ENCODE results near the gene INHBB. TPM values are rescaled to one million over a fixed set of nuclear protein-coding genes. Genes with fewer than 3 reads are reported as not detected.
"Not testable (repeated sequence)": the region's sequence is repeated elsewhere in the genome, so short reads cannot be mapped to it uniquely, and the experiment has no call there.

INHBB gene
- total RNA-seq, 1 donor from 2014 or later = 0.34 TPM

DNA sequence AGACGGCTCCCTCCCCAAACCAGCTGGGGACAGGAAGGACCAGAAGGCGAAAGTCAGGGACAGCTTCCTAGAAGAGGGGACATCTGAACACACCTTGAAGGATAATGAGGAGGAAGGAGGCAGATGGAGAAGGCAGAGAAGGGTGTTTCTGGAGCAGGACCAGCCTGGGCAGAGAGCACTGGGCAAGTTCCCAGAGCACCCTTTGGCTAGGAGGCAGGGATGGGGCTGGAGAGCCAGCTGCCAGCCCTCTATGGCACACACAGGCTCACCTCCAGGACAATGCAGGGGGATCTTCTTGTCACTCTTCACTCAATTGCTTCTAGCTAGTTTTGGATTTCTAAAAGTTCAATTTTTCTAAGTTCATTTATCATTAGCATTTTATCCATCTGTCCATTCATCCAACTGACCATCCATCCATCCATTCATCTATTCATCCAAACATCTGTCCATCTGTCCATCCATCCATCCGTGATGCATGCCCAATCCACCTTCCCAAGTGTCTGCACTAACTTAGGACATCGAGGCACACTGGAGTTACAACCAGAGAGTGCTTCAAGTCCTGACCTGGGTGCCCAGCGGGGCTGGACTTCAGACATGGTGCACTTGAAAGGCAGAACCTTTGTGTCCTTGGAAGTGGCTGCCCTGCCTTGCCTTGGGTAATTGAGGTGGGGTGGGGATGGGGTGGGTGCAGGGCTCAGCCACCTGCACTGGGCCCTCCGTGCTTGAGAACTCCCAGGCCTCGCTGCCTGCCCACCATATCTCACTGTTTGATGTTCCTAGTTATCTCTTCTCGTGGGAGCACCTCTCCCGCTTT lies 42.5 kb downstream of the INHBB start:
- TF ChIP-seq, protein P1, sequence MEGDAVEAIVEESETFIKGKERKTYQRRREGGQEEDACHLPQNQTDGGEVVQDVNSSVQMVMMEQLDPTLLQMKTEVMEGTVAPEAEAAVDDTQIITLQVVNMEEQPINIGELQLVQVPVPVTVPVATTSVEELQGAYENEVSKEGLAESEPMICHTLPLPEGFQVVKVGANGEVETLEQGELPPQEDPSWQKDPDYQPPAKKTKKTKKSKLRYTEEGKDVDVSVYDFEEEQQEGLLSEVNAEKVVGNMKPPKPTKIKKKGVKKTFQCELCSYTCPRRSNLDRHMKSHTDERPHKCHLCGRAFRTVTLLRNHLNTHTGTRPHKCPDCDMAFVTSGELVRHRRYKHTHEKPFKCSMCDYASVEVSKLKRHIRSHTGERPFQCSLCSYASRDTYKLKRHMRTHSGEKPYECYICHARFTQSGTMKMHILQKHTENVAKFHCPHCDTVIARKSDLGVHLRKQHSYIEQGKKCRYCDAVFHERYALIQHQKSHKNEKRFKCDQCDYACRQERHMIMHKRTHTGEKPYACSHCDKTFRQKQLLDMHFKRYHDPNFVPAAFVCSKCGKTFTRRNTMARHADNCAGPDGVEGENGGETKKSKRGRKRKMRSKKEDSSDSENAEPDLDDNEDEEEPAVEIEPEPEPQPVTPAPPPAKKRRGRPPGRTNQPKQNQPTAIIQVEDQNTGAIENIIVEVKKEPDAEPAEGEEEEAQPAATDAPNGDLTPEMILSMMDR (IDR thresholded peaks at IDR 0.05; ENCODE audit: partially characterized antibody, unreplicated experiment) = no peak
- H3K9me3 Mint-ChIP-seq (ENCODE audit: unreplicated experiment) = no peaks in the 10 kb centered on the region

DNA sequence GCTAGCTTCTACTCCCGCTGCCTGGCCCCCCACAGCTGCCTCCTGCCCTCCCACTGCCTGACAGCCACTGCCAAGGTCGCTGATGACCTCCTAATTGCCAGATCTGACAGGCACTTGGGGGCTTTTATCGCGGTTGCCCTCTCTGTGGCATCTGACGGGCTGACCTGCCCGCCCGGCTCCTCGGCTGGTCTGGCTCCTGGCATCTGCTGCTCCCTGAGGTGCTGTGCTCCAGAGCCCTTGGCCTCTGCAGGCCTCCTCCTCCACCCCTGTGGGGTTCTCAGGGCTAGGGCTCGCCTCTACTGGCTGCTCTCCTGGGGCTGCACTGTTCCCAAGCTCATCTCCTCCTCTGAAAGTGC lies 43.1 kb downstream of the INHBB start:
- no peak overlapping the region for H3K27ac Mint-ChIP-seq (ENCODE audit: unreplicated experiment)
- no peak overlapping the region for H3K4me3 Mint-ChIP-seq (ENCODE audit: unreplicated experiment)
- TF ChIP-seq, protein P1 (IDR thresholded peaks at IDR 0.05; ENCODE audit: partially characterized antibody, unreplicated experiment) = no peak

More for the DNA sequence above, 42.5 kb downstream of the INHBB start:
- no peak for DNase-seq
- Mint-ChIP-seq H3K27me3 (ENCODE audit: unreplicated experiment) (peaks cover 4% of the 10 kb centered on the region), H3K4me1 (ENCODE audit: low read depth, unreplicated experiment) (peaks cover 7% of the 10 kb centered on the region), H3K36me3 (ENCODE audit: unreplicated experiment) (no peaks in the 10 kb centered on the region), H3K4me3 (ENCODE audit: unreplicated experiment) (no peak overlapping the region), H3K27ac (ENCODE audit: unreplicated experiment) (no peak overlapping the region)

DNA sequence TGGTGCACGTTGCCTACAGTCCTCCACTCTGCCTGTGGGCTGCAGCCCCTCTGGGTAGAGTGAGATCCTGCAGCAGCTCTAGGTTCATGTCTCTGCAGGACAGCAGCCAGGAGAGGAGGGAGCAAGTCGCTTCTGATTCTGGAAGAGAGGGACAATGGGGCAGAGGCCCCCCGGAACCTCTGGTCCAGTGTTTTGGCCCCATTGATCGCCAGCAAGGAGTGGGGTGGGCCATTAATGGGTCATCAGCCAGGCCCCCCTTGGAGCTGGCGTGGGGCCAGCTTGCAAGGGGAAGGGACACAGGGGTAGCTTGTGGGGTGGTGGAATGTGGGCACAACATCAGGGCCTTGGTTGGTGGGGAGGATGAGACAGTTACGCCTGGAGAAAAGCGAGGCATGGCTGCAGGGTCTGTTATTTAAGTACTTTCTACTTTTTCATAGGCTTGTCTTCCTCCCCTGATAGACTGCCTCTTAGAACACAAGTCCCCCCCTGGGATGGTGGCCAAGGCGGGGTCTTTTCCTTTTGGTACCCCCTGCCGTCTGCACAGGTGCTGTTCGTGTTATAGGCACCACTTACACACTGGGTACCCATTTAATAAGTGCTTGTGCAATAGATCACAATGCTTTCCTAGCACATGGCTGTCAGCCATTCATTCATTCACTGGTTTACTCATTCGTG lies 44.6 kb downstream of the INHBB start:
- peaks cover 1% of the 10 kb centered on the region for H3K9me3 Mint-ChIP-seq (ENCODE audit: unreplicated experiment)
- H3K27ac Mint-ChIP-seq (ENCODE audit: unreplicated experiment) = no peak overlapping the region
- TF ChIP-seq, protein P1 (IDR thresholded peaks at IDR 0.05; ENCODE audit: partially characterized antibody, unreplicated experiment) = no peak
- no peak for DNase-seq
- H3K27me3 Mint-ChIP-seq (ENCODE audit: unreplicated experiment) = peaks cover 7% of the 10 kb centered on the region
- peaks cover 2% of the 10 kb centered on the region for H3K4me1 Mint-ChIP-seq (ENCODE audit: low read depth, unreplicated experiment)
- no peak overlapping the region for H3K4me3 Mint-ChIP-seq (ENCODE audit: unreplicated experiment)
- H3K36me3 Mint-ChIP-seq (ENCODE audit: unreplicated experiment) = no peaks in the 10 kb centered on the region

More for the DNA sequence above, 43.1 kb downstream of the INHBB start:
- no peaks in the 10 kb centered on the region for H3K36me3 Mint-ChIP-seq (ENCODE audit: unreplicated experiment)
- no peaks in the 10 kb centered on the region for H3K9me3 Mint-ChIP-seq (ENCODE audit: unreplicated experiment)
- no peak for DNase-seq
- H3K4me1 Mint-ChIP-seq (ENCODE audit: low read depth, unreplicated experiment) = peaks cover 7% of the 10 kb centered on the region
- peaks cover 9% of the 10 kb centered on the region for H3K27me3 Mint-ChIP-seq (ENCODE audit: unreplicated experiment)

DNA sequence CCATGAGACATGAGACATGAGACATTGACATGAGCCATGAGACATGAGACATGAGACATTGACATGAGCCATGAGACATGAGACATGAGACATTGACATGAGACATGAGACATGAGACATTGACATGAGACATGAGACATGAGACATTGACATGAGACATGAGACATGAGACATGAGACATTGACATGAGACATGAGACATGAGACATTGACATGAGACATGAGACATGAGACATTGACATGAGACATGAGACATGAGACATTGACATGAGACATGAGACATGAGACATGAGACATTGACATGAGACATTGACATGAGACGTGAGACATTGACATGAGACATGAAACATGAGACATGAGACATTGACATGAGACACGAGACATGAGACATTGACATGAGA lies 45.4 kb downstream of the INHBB start:
- H3K4me3 Mint-ChIP-seq (ENCODE audit: unreplicated experiment); H3K36me3 Mint-ChIP-seq (ENCODE audit: unreplicated experiment); H3K4me1 Mint-ChIP-seq (ENCODE audit: low read depth, unreplicated experiment); DNase-seq; H3K27me3 Mint-ChIP-seq (ENCODE audit: unreplicated experiment); H3K27ac Mint-ChIP-seq (ENCODE audit: unreplicated experiment); H3K9me3 Mint-ChIP-seq (ENCODE audit: unreplicated experiment): not testable (repeated sequence)

DNA sequence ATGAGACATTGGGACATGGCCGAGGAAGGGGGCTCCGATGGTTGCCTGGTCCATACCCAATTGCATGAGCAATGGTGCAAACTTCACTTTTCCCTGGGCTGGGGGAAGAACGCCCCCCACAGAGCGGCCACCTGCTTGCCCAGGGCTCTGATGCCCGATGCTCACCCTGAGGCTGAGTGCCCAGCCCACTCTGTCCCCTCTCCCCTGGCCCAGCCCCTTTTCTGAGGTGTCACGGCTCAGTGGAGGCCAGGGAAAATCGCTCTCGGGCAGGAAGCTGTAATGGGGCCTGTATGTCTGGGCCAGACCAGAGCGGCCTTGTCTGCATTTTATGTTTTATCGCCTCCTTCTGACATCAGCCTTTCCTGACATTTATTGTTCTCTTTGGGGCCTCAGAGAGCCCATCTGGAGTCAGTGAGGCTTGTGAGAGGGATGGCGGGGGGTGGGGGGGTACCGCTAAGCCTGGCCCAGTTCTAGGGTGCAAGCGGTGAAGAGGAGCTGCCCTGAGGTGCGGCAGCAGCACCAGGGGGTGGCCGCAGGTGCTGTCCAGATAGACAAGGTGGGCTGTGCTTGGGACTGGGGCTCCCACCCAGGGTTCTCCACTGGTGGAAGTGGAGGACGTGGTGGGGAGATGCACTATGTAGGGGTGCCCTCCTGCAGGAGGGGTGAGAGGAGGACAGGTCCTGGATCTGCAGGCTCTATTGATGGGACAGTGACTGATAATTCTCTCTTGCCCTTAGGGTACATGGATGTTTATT lies 46.2 kb downstream of the INHBB start:
- Mint-ChIP-seq H3K4me1 (ENCODE audit: low read depth, unreplicated experiment) (peaks cover 2% of the 10 kb centered on the region), H3K27ac (ENCODE audit: unreplicated experiment) (no peak overlapping the region), H3K36me3 (ENCODE audit: unreplicated experiment) (no peaks in the 10 kb centered on the region), H3K9me3 (ENCODE audit: unreplicated experiment) (peaks cover 1% of the 10 kb centered on the region), H3K4me3 (ENCODE audit: unreplicated experiment) (no peak overlapping the region), H3K27me3 (ENCODE audit: unreplicated experiment) (peaks cover 7% of the 10 kb centered on the region)
- DNase-seq = no peak
- TF ChIP-seq, protein P1 (IDR thresholded peaks at IDR 0.05; ENCODE audit: partially characterized antibody, unreplicated experiment) = no peak

All from glutamatergic neuron (in vitro differentiated cells).